GM19240 (cell line): ENCODE results near the gene RAB10.
"Not testable (repeated sequence)": the region's sequence is repeated elsewhere in the genome, so short reads cannot be mapped to it uniquely, and the experiment has no call there.

Experiments used
- DNase-seq: peaks from one replicate; pipeline ENCODE4 v3.0.0; 2011; ENCODE audit warnings: low spot score; ENCODE audit not compliant: insufficient read length

The RAB10 gene

GRCh38 chr2:26058390-26058789 lies 24.5 kb downstream of the RAB10 start:
- no peak for DNase-seq

- DNase-seq = no peak
Observed at GRCh38 chr2:26059542-26059941, 25.7 kb downstream of the RAB10 start.

- no peak for DNase-seq
Observed at GRCh38 chr2:26061539-26061938, 27.7 kb downstream of the RAB10 start.

- no peak for DNase-seq
Observed at GRCh38 chr2:26064846-26065245, 31.0 kb downstream of the RAB10 start.

- no peak for DNase-seq
Observed at GRCh38 chr2:26067186-26067974, 33.5 kb downstream of the RAB10 start.

- no peak for DNase-seq
Observed at GRCh38 chr2:26067980-26068507, 34.2 kb downstream of the RAB10 start.

GRCh38 chr2:26068602-26069298 lies 34.9 kb downstream of the RAB10 start:
- DNase-seq = peak; percentile 53

- no peak for DNase-seq
Observed at GRCh38 chr2:26070730-26071129, 36.8 kb downstream of the RAB10 start.

- no peak for DNase-seq
Observed at GRCh38 chr2:26072925-26073768, 39.3 kb downstream of the RAB10 start.

- no peak for DNase-seq
Observed at GRCh38 chr2:26073830-26074229, 39.9 kb downstream of the RAB10 start.

- DNase-seq = no peak
Observed at GRCh38 chr2:26074676-26075075, 40.8 kb downstream of the RAB10 start.

GRCh38 chr2:26075173-26075572 lies 41.3 kb downstream of the RAB10 start:
- DNase-seq = no peak

- DNase-seq = no peak
Observed at GRCh38 chr2:26076001-26076587, 42.2 kb downstream of the RAB10 start.

GRCh38 chr2:26077291-26077690 lies 43.4 kb downstream of the RAB10 start:
- DNase-seq = no peak

GRCh38 chr2:26078939-26079338 lies 45.1 kb downstream of the RAB10 start:
- no peak for DNase-seq

GRCh38 chr2:26080356-26080755 lies 46.5 kb downstream of the RAB10 start:
- no peak for DNase-seq

- not testable (repeated sequence) for DNase-seq
Observed at GRCh38 chr2:26080925-26081324, 47.0 kb downstream of the RAB10 start.

GRCh38 chr2:26081556-26081955 lies 47.7 kb downstream of the RAB10 start:
- no peak for DNase-seq

- no peak for DNase-seq
Observed at GRCh38 chr2:26086155-26086637, 52.3 kb downstream of the RAB10 start.

- no peak for DNase-seq
Observed at GRCh38 chr2:26086779-26087178, 52.9 kb downstream of the RAB10 start.

- no peak for DNase-seq
Observed at GRCh38 chr2:26088038-26088643, 54.3 kb downstream of the RAB10 start.
